ENCODE data around the gene NRARP. TPM values are rescaled to one million over a fixed set of nuclear protein-coding genes. Genes with fewer than 3 reads are reported as not detected.

The NRARP gene
- total RNA-seq, 6 experiments from 2014 or later = 0.57 to 2.3 (median 0.98) TPM

DNA sequence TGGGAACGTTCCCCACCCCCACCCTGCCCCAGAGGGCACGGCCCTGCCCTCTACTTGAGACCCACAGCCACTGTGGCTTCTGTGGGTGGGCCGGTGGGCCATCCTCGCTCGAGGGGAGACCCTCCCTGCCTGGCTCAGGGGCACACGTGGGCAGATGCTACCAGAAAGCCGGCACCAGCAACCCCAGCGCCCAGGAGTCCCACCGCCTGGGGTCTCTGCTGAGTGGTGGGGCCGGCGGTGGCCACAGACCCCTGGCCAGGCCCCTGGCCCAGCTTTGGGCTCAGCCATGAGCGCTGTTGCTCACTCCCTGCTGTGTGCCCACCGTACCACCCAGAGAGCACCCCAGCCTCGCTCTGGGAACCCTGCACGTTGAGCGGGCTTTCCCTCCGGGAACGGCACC, 16.5 kb upstream of the NRARP start:
- Histone ChIP-seq H3K27me3 (no peaks in the 10 kb centered on the region), H3K36me3 (no peaks in the 10 kb centered on the region), H3K9me3 (no peaks in the 10 kb centered on the region), H3K27ac (peak overlapping the region in 1 of 3 donors; percentile 16), H3K4me3 (no peak overlapping the region), H3K4me1 (peaks cover 0 to 4% (median 0%) of the 10 kb centered on the region in 4 donors)
- DNase-seq (peak in 1 of 3 donors; percentile 28), ATAC-seq (no peak)
- intact Hi-C loops (cut with DNase I) = no loop called here
- TF ChIP-seq CTCF (IDR thresholded peaks at IDR 0.05) = no peak
- TF ChIP-seq POLR2A (IDR thresholded peaks at IDR 0.05) = no peak
- WGBS (ENCODE audit: insufficient coverage, low coverage, low lambda C conversion rate, missing lambda C conversion rate) = 90% methylated on average over 2 of the region's 18 CpGs

DNA sequence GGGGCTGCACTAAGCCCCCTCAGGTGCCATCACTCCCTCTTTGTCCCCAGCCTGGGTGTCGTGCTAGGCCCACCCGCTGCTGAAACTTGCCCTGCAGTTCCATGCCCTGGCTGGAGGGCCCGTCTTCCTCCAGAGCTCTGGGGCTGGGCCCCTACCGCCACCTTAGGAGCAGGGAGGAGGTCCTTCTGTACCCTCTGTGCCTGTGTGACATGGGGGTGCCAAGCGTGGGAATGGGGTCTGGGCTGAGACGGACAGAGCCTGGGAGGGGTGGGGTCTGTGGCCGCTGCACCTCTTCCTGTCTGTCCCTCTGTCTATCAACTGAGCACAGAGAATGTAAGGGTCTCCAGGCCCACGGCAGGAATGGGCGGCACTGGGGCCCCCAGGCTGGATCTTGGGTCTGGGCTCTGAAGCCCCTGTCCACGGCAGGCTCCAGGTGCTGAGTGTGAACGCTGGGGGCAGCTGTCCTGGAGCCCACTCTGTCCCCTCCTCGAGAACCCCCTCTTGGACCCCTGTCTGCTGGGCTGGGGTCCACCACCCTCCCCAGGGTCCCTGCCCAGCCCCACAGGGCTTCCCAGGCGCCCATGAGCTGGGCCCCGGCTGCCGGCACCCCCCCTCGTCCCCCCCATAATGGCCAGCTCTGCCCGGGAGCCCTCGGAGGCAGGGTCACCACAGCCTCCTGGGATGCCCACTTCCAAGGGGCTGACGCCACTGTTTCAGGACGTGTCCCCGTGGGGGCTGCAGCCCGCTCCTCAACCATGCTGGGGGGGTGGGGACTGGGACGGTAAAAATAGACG, 15.8 kb upstream of the NRARP start:
- H3K27me3 ChIP-seq = no peaks in the 10 kb centered on the region
- ATAC-seq = no peak
- TF ChIP-seq CTCF (IDR thresholded peaks at IDR 0.05) (no peak), POLR2A (IDR thresholded peaks at IDR 0.05) (no peak)
- 100% methylated on average over 1 of the region's 24 CpGs for WGBS (ENCODE audit: insufficient coverage, low coverage, low lambda C conversion rate, missing lambda C conversion rate)
- peak in 1 of 3 donors; percentile 52 for DNase-seq
- no peak overlapping the region for H3K27ac ChIP-seq
- H3K36me3 ChIP-seq = no peaks in the 10 kb centered on the region
- H3K4me1 ChIP-seq = peaks cover 0 to 4% (median 0%) of the 10 kb centered on the region in 4 donors
- no peaks in the 10 kb centered on the region for H3K9me3 ChIP-seq
- intact Hi-C loops (cut with DNase I) = no loop called here
- no peak overlapping the region for H3K4me3 ChIP-seq

- Histone ChIP-seq H3K27ac (no peak overlapping the region), H3K36me3 (no peaks in the 10 kb centered on the region), H3K4me1 (peaks cover 0 to 4% (median 0%) of the 10 kb centered on the region in 4 donors), H3K4me3 (no peak overlapping the region), H3K27me3 (no peaks in the 10 kb centered on the region), H3K9me3 (no peaks in the 10 kb centered on the region)
- no CpG with 5 or more reads among the region's 19 CpGs for WGBS (ENCODE audit: insufficient coverage, low coverage, low lambda C conversion rate, missing lambda C conversion rate)
- intact Hi-C loops (cut with DNase I) = no loop called here
- ATAC-seq = no peak
- TF ChIP-seq POLR2A (IDR thresholded peaks at IDR 0.05) (no peak), CTCF (IDR thresholded peaks at IDR 0.05) (no peak)
- DNase-seq = peak in 1 of 3 donors; percentile 50
These were observed 15.1 kb upstream of the NRARP start for GRCh38 chr9:137317021-137317717.

DNA sequence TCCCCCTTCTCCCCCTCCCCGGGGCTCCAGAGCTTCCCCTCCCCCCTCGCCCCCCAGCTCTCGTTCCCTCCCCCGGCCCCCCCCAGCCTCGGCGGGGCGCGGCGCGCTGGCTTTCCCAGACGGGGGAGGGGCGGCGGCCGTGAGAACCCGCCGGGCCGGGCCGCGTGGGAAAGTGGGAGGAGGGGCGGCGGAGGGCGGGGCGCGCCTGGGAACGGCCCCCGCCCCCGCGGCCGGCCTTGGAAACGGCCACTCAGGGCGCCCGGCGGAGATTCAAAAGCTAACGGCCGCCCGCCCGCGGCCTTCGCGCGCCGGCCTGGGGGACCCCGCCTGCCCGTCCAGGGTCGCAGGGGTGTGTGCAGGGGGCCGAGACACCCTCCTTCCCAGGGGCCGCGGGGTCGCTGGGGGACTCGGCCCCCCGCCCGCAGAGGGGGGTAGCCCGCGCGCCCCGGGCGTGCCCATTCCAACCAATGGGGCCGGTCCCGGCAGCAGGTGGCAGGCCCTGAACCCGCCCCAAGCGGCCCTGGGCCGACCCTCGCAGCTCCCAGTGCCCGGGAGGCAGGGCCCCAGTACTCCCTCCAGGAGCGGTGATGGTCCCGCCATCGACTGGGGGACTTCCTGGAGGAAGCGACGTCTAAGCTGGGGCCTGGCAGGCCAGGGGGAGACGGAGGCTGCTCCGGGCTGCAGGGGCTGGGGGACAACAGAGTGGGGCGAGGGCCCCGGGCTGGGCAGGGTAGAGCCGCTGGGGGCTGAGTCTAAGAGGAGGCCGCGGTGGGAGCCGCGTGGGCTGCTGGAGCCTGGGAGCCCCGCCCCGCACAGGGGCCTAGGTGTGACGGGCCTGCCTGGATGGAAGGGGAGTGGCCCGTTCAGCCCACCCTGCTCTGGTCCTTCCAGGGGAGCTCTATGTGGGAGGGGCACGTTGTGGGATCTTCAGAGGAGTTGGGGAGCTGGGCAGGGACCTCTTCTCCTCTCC, 14.2 kb upstream of the NRARP start:
- H3K4me3 ChIP-seq = peak overlapping the region in 1 of 3 donors; percentile 16
- ATAC-seq = peak in 3 of 4 donors; percentile 10 to 30 (median 15)
- WGBS (ENCODE audit: insufficient coverage, low coverage, low lambda C conversion rate, missing lambda C conversion rate) = 3% methylated on average over 7 of the region's 83 CpGs

More for the DNA sequence above, 14.2 kb upstream of the NRARP start:
- intact Hi-C loops (cut with DNase I) = no loop called here
- no peaks in the 10 kb centered on the region for H3K9me3 ChIP-seq
- TF ChIP-seq CTCF (IDR thresholded peaks at IDR 0.05) (no peak), POLR2A (IDR thresholded peaks at IDR 0.05) (no peak)
- peak in 2 of 3 donors; percentile 53 to 57 for DNase-seq
- no peaks in the 10 kb centered on the region for H3K27me3 ChIP-seq
- peaks cover 0 to 4% (median 0%) of the 10 kb centered on the region in 4 donors for H3K4me1 ChIP-seq
- H3K36me3 ChIP-seq = no peaks in the 10 kb centered on the region
- no peak overlapping the region for H3K27ac ChIP-seq
